ENCODE results near the gene ZBTB17.

ZBTB17 gene

DNA sequence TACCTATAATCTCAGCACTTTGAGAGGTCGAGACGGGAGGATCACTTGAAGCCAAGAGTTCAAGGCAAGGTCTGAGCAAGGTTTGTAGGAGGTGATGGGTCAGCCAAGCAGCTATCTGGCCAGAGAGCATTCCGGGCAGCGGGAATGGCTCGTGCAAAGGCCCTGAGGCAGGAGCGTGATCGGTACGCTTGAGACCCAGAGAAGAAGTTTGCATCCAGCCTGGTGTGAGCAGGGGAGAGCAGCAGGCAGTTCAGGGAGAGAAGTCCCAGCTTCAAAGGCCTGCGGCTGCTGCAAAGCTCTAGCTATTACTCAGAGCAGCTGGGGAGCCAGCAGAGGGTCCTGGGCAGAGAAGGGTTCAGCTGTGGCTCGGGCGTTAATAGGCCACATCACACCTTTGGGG lies 23.0 kb upstream of the ZBTB17 start:
- Histone ChIP-seq H3K9me3 (ENCODE audit: control insufficient read depth, low read length) (no peaks in the 10 kb centered on the region), H3K4me1 (no peaks in the 10 kb centered on the region), H3K27me3 (ENCODE audit: control insufficient read depth, insufficient read depth, low read length) (no peaks in the 10 kb centered on the region), H3K36me3 (ENCODE audit: control insufficient read depth, insufficient read depth, low read length) (no peaks in the 10 kb centered on the region), H3K4me3 (ENCODE audit: low read depth, low read length) (no peak overlapping the region), H2AFZ (no peak overlapping the region), H3K9ac (no peak overlapping the region), H3K4me2 (ENCODE audit: low read length) (no peak overlapping the region), H3K27ac (no peak overlapping the region), H3K79me2 (no peaks in the 10 kb centered on the region)
- TF ChIP-seq, protein P1, sequence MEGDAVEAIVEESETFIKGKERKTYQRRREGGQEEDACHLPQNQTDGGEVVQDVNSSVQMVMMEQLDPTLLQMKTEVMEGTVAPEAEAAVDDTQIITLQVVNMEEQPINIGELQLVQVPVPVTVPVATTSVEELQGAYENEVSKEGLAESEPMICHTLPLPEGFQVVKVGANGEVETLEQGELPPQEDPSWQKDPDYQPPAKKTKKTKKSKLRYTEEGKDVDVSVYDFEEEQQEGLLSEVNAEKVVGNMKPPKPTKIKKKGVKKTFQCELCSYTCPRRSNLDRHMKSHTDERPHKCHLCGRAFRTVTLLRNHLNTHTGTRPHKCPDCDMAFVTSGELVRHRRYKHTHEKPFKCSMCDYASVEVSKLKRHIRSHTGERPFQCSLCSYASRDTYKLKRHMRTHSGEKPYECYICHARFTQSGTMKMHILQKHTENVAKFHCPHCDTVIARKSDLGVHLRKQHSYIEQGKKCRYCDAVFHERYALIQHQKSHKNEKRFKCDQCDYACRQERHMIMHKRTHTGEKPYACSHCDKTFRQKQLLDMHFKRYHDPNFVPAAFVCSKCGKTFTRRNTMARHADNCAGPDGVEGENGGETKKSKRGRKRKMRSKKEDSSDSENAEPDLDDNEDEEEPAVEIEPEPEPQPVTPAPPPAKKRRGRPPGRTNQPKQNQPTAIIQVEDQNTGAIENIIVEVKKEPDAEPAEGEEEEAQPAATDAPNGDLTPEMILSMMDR (IDR thresholded peaks at IDR 0.05) = no peak

DNA sequence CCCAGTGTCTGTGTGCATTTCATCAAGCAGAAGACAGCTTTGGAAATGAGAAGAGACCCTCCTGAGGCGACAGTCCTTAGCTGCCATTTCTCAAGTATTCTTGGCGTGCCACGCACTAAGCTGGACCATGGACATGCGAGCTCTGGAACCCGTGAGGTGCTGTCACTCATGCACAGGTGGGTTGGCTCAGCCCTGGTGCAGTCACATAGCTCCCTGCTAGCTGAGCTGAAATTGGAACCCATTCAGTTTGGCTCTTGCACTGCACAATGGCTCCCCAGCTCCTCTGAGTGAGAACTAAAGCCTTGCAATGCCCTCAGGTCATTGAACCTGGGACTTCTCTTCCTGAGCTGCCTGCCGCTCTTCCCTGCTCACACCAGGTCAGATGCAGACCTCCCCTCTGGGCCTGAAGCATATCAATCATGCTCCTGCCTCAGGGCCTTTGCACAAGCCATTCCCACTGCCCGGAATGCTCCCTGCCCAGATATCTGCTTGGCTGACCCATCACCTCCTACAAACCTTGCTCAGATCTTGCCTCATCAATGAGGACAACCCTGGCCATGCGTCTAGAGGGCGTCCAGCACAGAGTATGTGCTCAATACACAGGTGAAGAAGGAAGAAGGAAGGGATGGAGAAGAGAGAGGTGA lies 21.9 kb upstream of the ZBTB17 start:
- no peaks in the 10 kb centered on the region for H3K9me3 ChIP-seq (ENCODE audit: control insufficient read depth, low read length)
- no peaks in the 10 kb centered on the region for H3K27me3 ChIP-seq (ENCODE audit: control insufficient read depth, insufficient read depth, low read length)
- H3K36me3 ChIP-seq (ENCODE audit: control insufficient read depth, insufficient read depth, low read length) = no peaks in the 10 kb centered on the region
- H2AFZ ChIP-seq = no peak overlapping the region
- no peak overlapping the region for H3K4me3 ChIP-seq (ENCODE audit: low read depth, low read length)
- H3K27ac ChIP-seq = no peak overlapping the region
- H3K9ac ChIP-seq = no peak overlapping the region
- TF ChIP-seq, protein P1 (IDR thresholded peaks at IDR 0.05) = no peak
- no peaks in the 10 kb centered on the region for H3K79me2 ChIP-seq
- H3K4me2 ChIP-seq (ENCODE audit: low read length) = no peak overlapping the region
- H3K4me1 ChIP-seq = no peaks in the 10 kb centered on the region

DNA sequence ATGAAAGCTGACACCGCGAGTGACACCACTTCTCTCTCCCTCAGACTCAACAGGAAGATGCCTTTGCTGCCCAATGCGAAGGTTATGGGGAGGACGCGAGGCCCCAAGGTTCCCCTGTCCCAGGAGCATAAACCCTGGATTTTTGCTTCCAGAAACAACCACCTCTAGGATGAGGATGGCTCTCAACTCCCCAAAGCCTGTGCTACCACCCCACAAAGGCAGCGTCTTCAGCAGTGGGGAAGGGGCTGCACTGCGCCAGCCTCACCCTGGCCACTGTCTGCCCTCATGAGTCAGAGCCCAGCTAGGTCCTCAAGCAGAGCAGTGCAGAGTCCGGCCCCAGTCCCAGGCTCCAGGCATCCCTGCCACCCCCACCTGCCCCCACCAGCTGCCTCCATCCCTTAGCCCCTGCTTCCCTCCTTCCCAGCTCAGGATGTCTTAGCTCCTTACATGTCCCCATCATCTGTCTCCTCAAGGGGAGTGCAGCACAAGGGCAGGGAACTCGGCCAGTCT lies 21.2 kb upstream of the ZBTB17 start:
- Histone ChIP-seq H3K4me3 (ENCODE audit: low read depth, low read length) (no peak overlapping the region), H3K4me1 (no peaks in the 10 kb centered on the region), H3K9ac (no peak overlapping the region), H2AFZ (no peak overlapping the region), H3K27me3 (ENCODE audit: control insufficient read depth, insufficient read depth, low read length) (no peaks in the 10 kb centered on the region), H3K4me2 (ENCODE audit: low read length) (no peak overlapping the region), H3K9me3 (ENCODE audit: control insufficient read depth, low read length) (no peaks in the 10 kb centered on the region), H3K36me3 (ENCODE audit: control insufficient read depth, insufficient read depth, low read length) (no peaks in the 10 kb centered on the region), H3K79me2 (no peaks in the 10 kb centered on the region), H3K27ac (no peak overlapping the region)
- TF ChIP-seq, protein P1 (IDR thresholded peaks at IDR 0.05) = no peak

DNA sequence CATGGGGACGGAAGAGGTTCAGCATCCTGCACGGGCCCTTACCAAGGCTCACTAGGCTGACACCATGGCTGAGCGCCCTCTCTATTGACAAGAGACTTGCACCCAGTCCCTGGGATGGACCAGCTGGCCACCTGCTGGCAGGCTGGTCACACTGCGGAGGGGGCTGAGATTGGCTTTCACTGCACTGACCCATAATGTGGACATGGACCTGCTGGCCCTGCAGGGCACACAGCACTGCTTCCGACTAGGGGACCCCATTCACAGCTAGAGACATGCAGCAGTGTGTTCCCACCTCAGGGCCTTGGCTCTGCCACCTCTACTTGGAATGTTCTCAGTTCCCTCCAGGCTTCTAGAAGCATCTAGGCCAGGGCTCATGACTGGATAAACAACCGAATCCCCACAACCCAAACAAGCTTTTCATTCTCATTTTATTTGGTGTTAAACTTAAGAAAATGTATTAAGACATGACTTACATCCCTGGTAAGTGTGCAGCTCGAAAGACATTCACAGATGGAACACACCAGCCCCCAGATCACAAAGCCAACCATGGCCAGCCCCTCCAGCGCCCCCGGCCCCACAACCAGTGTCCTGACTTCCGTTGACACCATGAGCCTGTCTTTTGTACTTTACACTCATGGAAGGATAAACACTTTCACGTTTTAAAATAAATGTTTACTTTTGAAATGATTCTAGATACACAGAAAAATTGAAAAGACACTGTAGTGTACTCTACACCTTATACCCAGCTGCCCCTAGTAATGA lies 18.9 kb upstream of the ZBTB17 start:
- no peak overlapping the region for H3K27ac ChIP-seq
- H3K9me3 ChIP-seq (ENCODE audit: control insufficient read depth, low read length) = no peaks in the 10 kb centered on the region
- H3K9ac ChIP-seq = no peak overlapping the region
- H3K4me3 ChIP-seq (ENCODE audit: low read depth, low read length) = no peak overlapping the region
- H3K27me3 ChIP-seq (ENCODE audit: control insufficient read depth, insufficient read depth, low read length) = no peaks in the 10 kb centered on the region
- H3K4me1 ChIP-seq = no peaks in the 10 kb centered on the region
- no peak overlapping the region for H3K4me2 ChIP-seq (ENCODE audit: low read length)
- TF ChIP-seq, protein P1 (IDR thresholded peaks at IDR 0.05) = peak; percentile 36
- no peaks in the 10 kb centered on the region for H3K79me2 ChIP-seq
- no peak overlapping the region for H2AFZ ChIP-seq
- H3K36me3 ChIP-seq (ENCODE audit: control insufficient read depth, insufficient read depth, low read length) = no peaks in the 10 kb centered on the region

All from parathyroid adenoma (tissue), 2 donors.